ENCODE data around the gene BRINP1. TPM values are rescaled to one million over a fixed set of nuclear protein-coding genes. Genes with fewer than 3 reads are reported as not detected.

Gene BRINP1
- total RNA-seq, 1 donor from 2014 or later: 0.79 TPM

- H3K9me3 Mint-ChIP-seq (ENCODE audit: low read depth): no peaks in the 10 kb centered on the region
- no peaks in the 10 kb centered on the region for H3K4me1 Mint-ChIP-seq (ENCODE audit: low read depth)
These were observed 25.9 kb downstream of the BRINP1 start for GRCh38 chr9:119343059-119343990.

GRCh38 chr9:119339056-119339455, 30.2 kb downstream of the BRINP1 start:
- no peak for DNase-seq (ENCODE audit: low spot score, unreplicated experiment)
- Mint-ChIP-seq H3K36me3 (ENCODE audit: insufficient read depth) (no peaks in the 10 kb centered on the region), H3K27ac (no peak overlapping the region), H3K9me3 (ENCODE audit: low read depth) (no peaks in the 10 kb centered on the region), H3K27me3 (peaks cover 11% of the 10 kb centered on the region), H3K4me3 (ENCODE audit: low read depth) (no peak overlapping the region), H3K4me1 (ENCODE audit: low read depth) (peaks cover 1% of the 10 kb centered on the region)
- TF ChIP-seq CTCF (IDR thresholded peaks at IDR 0.05; ENCODE audit: unreplicated experiment): no peak

More at GRCh38 chr9:119343059-119343990, 25.9 kb downstream of the BRINP1 start:
- TF ChIP-seq CTCF (IDR thresholded peaks at IDR 0.05; ENCODE audit: unreplicated experiment): no peak
- no peak overlapping the region for H3K4me3 Mint-ChIP-seq (ENCODE audit: low read depth)
- no peak overlapping the region for H3K27ac Mint-ChIP-seq
- H3K36me3 Mint-ChIP-seq (ENCODE audit: insufficient read depth): no peaks in the 10 kb centered on the region
- DNase-seq (ENCODE audit: low spot score, unreplicated experiment): no peak
- peaks cover 10% of the 10 kb centered on the region for H3K27me3 Mint-ChIP-seq

GRCh38 chr9:119337573-119337972, 31.7 kb downstream of the BRINP1 start:
- Mint-ChIP-seq H3K36me3 (ENCODE audit: insufficient read depth) (no peaks in the 10 kb centered on the region), H3K4me1 (ENCODE audit: low read depth) (peaks cover 1% of the 10 kb centered on the region), H3K9me3 (ENCODE audit: low read depth) (no peaks in the 10 kb centered on the region), H3K4me3 (ENCODE audit: low read depth) (no peak overlapping the region), H3K27ac (no peak overlapping the region), H3K27me3 (peaks cover 7% of the 10 kb centered on the region)
- no peak for TF ChIP-seq CTCF (IDR thresholded peaks at IDR 0.05; ENCODE audit: unreplicated experiment)
- DNase-seq (ENCODE audit: low spot score, unreplicated experiment): no peak

- Mint-ChIP-seq H3K4me1 (ENCODE audit: low read depth) (peaks cover 1% of the 10 kb centered on the region), H3K27me3 (peaks cover 7% of the 10 kb centered on the region), H3K9me3 (ENCODE audit: low read depth) (peaks cover 5% of the 10 kb centered on the region), H3K4me3 (ENCODE audit: low read depth) (no peak overlapping the region), H3K36me3 (ENCODE audit: insufficient read depth) (peaks cover 1% of the 10 kb centered on the region), H3K27ac (no peak overlapping the region)
- TF ChIP-seq CTCF (IDR thresholded peaks at IDR 0.05; ENCODE audit: unreplicated experiment): no peak
- DNase-seq (ENCODE audit: low spot score, unreplicated experiment): no peak
These were observed 34.5 kb downstream of the BRINP1 start for GRCh38 chr9:119334745-119335144.

GRCh38 chr9:119333507-119334229, 35.6 kb downstream of the BRINP1 start:
- DNase-seq (ENCODE audit: low spot score, unreplicated experiment): no peak
- Mint-ChIP-seq H3K27ac (no peak overlapping the region), H3K4me3 (ENCODE audit: low read depth) (no peak overlapping the region), H3K4me1 (ENCODE audit: low read depth) (peaks cover 1% of the 10 kb centered on the region), H3K36me3 (ENCODE audit: insufficient read depth) (peaks cover 1% of the 10 kb centered on the region), H3K9me3 (ENCODE audit: low read depth) (peaks cover 6% of the 10 kb centered on the region), H3K27me3 (peaks cover 7% of the 10 kb centered on the region)
- no peak for TF ChIP-seq CTCF (IDR thresholded peaks at IDR 0.05; ENCODE audit: unreplicated experiment)

Data from progenitor cell of endocrine pancreas (in vitro differentiated cells).